Activated naive CD4-positive, alpha-beta T cell treated with anti-CD3 and anti-CD28 coated beads, Interleukin-2, amount 10 ng/mL, durations not matched to agents 7 days and 5 days (primary cell): Measurements from ENCODE around the gene PANX1.

Experiments used
- CTCF ChIA-PET: fragments of 350-600 bp; sonication (Branson Sonifier 250); formaldehyde crosslinking; loops from one replicate; lab custom pipeline; 2021; ENCODE audit warnings: antibody characterized with exemption; lab: Charles Lee
- DNase-seq: peaks from one replicate; pipeline ENCODE4 v3.0.0-alpha.2; 2020
- H3K27ac Mint-ChIP-seq: one replicate; pipeline ENCODE4 v1.8.0; 2021; ENCODE audit warnings: mild to moderate bottlenecking, moderate library complexity, mixed read lengths
- H3K27me3 Mint-ChIP-seq: one replicate; pipeline ENCODE4 v1.8.0; 2021; ENCODE audit warnings: mild to moderate bottlenecking, mixed read lengths
- H3K36me3 Mint-ChIP-seq: one replicate; pipeline ENCODE4 v1.8.0; 2021; ENCODE audit warnings: mixed read lengths
- H3K4me1 Mint-ChIP-seq: one replicate; pipeline ENCODE4 v1.8.0; 2021; ENCODE audit warnings: mixed read lengths
- H3K4me3 Mint-ChIP-seq: one replicate; pipeline ENCODE4 v1.8.0; 2021; ENCODE audit warnings: mild to moderate bottlenecking, moderate library complexity, mixed read lengths
- H3K9me3 Mint-ChIP-seq: one replicate; pipeline ENCODE4 v1.8.0; 2021; ENCODE audit warnings: mixed read lengths

Gene PANX1, protein sequence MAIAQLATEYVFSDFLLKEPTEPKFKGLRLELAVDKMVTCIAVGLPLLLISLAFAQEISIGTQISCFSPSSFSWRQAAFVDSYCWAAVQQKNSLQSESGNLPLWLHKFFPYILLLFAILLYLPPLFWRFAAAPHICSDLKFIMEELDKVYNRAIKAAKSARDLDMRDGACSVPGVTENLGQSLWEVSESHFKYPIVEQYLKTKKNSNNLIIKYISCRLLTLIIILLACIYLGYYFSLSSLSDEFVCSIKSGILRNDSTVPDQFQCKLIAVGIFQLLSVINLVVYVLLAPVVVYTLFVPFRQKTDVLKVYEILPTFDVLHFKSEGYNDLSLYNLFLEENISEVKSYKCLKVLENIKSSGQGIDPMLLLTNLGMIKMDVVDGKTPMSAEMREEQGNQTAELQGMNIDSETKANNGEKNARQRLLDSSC

DNA sequence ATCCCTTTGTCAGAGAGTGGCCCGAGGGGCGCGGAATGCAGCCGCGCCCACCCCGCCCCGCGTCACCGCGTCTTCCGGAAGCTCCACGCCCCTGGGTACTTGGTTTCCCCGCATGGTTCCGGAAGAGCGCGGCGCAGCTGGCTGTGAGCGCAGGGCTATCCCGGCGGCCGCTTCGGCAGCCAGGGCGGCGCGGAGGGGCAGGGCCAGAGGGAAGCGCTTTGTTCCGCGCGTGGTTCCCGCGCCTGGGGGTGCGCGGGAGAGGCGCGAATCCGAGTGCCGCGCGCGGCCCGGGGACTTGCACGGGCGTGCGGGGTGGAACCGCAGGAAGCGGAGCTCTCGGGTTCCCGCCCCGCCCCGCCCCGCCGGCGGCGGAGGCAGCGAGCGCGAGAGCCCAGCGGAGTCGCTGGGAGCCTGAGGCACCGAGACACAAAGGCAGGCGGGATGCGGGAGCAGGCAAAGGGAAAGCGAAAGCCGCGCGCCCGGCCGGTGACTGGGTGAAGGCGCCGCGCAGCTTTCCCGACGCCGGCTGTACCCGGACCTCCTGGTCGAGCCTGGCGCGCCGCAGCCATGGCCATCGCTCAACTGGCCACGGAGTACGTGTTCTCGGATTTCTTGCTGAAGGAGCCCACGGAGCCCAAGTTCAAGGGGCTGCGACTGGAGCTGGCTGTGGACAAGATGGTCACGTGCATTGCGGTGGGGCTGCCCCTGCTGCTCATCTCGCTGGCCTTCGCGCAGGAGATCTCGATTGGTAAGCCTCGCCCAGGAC, at the start of gene PANX1:
Gene PANX1, plus strand, starts transcription at position 96 of the 766 bp plus-strand sequence. Its CDS starts 472 bp downstream, at position 568.
- Mint-ChIP-seq H3K27me3 (peaks cover 4% of the 10 kb centered on the region), H3K36me3 (no peaks in the 10 kb centered on the region), H3K4me3 (no peak within 1 kb of the TSS), H3K9me3 (peaks cover 6% of the 10 kb centered on the region), H3K27ac (peak within 1 kb of the TSS; percentile 91), H3K4me1 (peaks cover 21% of the 10 kb centered on the region)
- CTCF ChIA-PET: interaction anchor here (0.8 to 1.3 kb wide), 2 partner anchors 9 to 55 kb away, joined by 3 read pairs; no protein-coding TSS in a partner anchor
- DNase-seq: peak; percentile 85

DNA sequence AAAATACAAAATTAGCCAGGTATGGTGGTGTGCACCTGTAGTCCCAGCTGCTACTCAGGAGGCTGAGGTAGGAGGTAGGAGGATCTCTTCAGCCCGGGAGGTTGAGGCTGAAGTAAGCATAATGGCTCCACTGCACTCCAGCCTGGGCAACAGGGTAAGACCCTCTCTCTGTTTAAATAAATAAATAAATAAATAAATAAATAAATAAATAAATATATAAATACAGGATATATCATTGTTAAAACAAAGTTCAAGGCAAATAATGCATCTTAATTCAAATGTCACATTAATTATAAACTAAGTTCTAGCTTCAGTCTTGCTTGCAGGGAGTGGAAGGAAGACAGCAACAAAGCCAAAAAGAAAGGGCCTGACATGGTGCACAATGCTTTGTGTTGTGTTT, 44.5 kb upstream of the PANX1 start:
- DNase-seq: no peak
- CTCF ChIA-PET: no interaction called here
- Mint-ChIP-seq H3K9me3 (no peaks in the 10 kb centered on the region), H3K36me3 (no peaks in the 10 kb centered on the region), H3K27ac (no peak overlapping the region), H3K4me3 (no peak overlapping the region), H3K27me3 (peaks cover 16% of the 10 kb centered on the region), H3K4me1 (no peaks in the 10 kb centered on the region)

DNA sequence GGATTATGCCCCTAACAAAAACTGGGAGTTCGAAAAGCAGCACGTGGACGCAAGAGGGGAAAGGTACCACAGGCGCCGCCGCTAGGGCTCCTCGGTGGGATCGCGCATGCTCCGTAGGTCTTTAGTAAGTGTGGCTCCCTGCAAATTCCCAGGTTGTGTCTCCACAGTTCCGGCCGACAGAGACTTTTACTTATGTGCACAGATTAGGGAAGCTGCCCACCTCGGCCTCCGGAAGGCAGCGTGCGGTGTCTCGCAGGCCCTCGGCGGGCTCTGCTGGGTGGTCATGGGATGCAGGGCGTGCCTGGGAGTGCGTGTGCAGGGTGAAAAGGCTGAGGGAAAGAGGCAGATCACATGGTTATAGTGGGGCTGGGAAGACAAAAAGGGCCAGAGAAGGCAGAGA, 39.7 kb upstream of the PANX1 start:
- Mint-ChIP-seq H3K27ac (no peak overlapping the region), H3K4me3 (no peak overlapping the region), H3K4me1 (no peaks in the 10 kb centered on the region), H3K27me3 (peaks cover 7% of the 10 kb centered on the region), H3K9me3 (no peaks in the 10 kb centered on the region), H3K36me3 (no peaks in the 10 kb centered on the region)
- no peak for DNase-seq
- CTCF ChIA-PET: no interaction called here

GRCh38 chr11:94089341-94089740, 39.3 kb upstream of the PANX1 start:
- no peaks in the 10 kb centered on the region for H3K36me3 Mint-ChIP-seq
- no peak overlapping the region for H3K27ac Mint-ChIP-seq
- CTCF ChIA-PET: no interaction called here
- no peaks in the 10 kb centered on the region for H3K9me3 Mint-ChIP-seq
- no peak overlapping the region for H3K4me3 Mint-ChIP-seq
- H3K27me3 Mint-ChIP-seq: peaks cover 7% of the 10 kb centered on the region
- DNase-seq: no peak
- no peaks in the 10 kb centered on the region for H3K4me1 Mint-ChIP-seq

DNA sequence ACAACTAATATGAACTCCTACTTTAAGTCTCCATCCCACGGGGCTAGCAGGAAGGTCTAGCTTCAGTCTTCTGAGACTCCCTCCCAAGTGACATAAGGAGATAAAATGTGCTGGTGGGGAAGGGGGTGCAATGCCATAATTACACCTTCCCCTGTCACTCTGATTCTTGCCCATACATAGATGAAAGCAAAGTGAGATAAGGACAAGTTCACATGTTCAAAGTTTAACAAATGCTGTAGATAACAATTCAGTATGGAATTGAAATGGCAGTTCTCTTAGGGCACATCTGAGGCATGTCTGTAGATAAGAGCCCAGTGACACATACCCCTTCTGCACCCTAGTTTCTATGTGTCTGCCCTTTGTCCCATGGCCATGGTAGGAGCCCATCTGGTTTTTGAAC, 38.2 kb upstream of the PANX1 start:
- DNase-seq: no peak
- Mint-ChIP-seq H3K36me3 (no peaks in the 10 kb centered on the region), H3K4me3 (no peak overlapping the region), H3K27me3 (peaks cover 7% of the 10 kb centered on the region), H3K27ac (no peak overlapping the region), H3K9me3 (no peaks in the 10 kb centered on the region), H3K4me1 (no peaks in the 10 kb centered on the region)
- CTCF ChIA-PET: no interaction called here

GRCh38 chr11:94091091-94091490, 37.5 kb upstream of the PANX1 start:
- no peak for DNase-seq
- CTCF ChIA-PET: no interaction called here
- Mint-ChIP-seq H3K4me3 (no peak overlapping the region), H3K4me1 (no peaks in the 10 kb centered on the region), H3K36me3 (no peaks in the 10 kb centered on the region), H3K9me3 (no peaks in the 10 kb centered on the region), H3K27ac (no peak overlapping the region), H3K27me3 (peaks cover 5% of the 10 kb centered on the region)

GRCh38 chr11:94100253-94100652, 28.4 kb upstream of the PANX1 start:
- DNase-seq: no peak
- no peaks in the 10 kb centered on the region for H3K4me1 Mint-ChIP-seq
- no peak overlapping the region for H3K4me3 Mint-ChIP-seq
- CTCF ChIA-PET: no interaction called here
- no peaks in the 10 kb centered on the region for H3K27me3 Mint-ChIP-seq
- H3K27ac Mint-ChIP-seq: no peak overlapping the region
- H3K36me3 Mint-ChIP-seq: no peaks in the 10 kb centered on the region
- no peaks in the 10 kb centered on the region for H3K9me3 Mint-ChIP-seq

DNA sequence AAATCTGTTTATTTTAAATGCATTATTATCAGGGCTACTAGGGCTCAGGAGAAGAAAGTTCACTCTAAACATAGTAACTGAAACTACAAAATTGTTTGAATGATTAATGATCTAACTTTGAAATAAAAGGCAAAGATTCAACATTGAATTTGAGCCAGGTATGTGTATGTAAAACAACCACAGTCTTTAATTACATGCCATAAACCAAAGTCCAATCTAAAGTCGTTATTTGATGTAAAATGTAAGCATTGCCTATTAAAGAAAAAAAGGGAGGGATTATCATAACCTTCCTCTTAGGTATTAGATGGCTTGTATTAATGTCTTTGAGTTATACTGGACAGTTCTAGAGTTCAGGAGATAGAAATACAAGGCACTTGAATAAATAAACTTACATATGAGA, 25.2 kb upstream of the PANX1 start:
- H3K4me3 Mint-ChIP-seq: no peak overlapping the region
- H3K4me1 Mint-ChIP-seq: no peaks in the 10 kb centered on the region
- H3K27ac Mint-ChIP-seq: no peak overlapping the region
- no peaks in the 10 kb centered on the region for H3K36me3 Mint-ChIP-seq
- peaks cover 3% of the 10 kb centered on the region for H3K27me3 Mint-ChIP-seq
- no peaks in the 10 kb centered on the region for H3K9me3 Mint-ChIP-seq
- CTCF ChIA-PET: no interaction called here
- DNase-seq: no peak

DNA sequence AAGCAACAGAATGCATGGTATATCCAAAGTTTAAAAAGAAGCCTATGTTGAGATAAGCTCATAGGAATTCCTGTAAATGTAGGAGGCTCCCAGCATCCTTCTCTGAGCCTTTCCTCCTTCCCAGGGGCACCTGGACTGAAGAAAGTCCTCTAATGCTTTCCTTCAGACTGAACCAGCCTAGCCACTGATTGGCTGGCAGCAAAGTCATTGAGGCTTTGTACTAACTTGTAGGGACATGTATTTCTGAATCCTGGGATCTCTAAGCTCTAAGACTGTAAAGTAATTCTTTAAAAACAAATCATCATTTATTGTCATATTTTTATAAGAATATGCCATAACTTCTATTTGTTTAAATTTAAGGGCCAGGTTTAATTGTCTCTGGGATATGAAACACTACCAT, 23.9 kb upstream of the PANX1 start:
- CTCF ChIA-PET: no interaction called here
- H3K36me3 Mint-ChIP-seq: no peaks in the 10 kb centered on the region
- no peaks in the 10 kb centered on the region for H3K4me1 Mint-ChIP-seq
- DNase-seq: no peak
- peaks cover 3% of the 10 kb centered on the region for H3K27me3 Mint-ChIP-seq
- H3K4me3 Mint-ChIP-seq: no peak overlapping the region
- H3K27ac Mint-ChIP-seq: no peak overlapping the region
- H3K9me3 Mint-ChIP-seq: no peaks in the 10 kb centered on the region

DNA sequence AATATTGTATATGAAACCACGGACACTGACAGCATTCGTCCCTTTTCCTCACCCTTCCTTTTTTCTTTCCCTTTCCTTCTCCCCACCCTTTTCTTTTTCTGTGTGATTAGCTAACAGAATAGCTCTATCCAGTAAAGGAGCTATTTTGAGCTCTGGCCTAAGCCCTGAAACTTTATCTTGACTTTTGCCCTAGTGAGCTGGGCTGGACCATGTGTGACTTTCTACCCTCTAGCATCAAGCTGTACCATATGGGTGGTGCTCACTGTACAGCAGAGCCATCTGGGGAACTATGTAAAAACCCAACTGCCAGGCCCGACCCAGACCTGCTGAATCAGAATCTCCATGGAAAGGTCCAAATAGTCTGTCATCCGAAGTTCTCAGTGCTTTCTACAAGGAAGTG, 21.9 kb upstream of the PANX1 start:
- Mint-ChIP-seq H3K27ac (no peak overlapping the region), H3K4me3 (no peak overlapping the region), H3K4me1 (no peaks in the 10 kb centered on the region), H3K9me3 (no peaks in the 10 kb centered on the region), H3K27me3 (peaks cover 16% of the 10 kb centered on the region), H3K36me3 (no peaks in the 10 kb centered on the region)
- no peak for DNase-seq
- CTCF ChIA-PET: no interaction called here

DNA sequence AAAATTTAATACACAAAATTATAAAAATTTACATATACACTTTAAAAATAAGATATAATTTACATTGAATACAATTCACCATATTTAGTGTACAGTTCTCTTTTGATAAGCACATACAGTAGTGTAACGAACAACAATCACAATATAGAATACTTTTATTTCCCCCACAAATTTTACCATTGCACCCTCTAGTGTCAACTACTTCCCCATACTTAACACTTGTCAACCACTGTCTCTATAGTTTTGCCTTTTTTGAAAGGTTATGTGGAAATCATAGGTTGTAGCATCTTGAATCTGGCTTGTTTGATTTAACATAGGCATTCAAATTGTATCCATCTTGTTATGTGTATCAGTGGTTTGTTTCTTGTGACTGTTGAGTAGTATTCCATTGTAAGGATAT, 21.3 kb upstream of the PANX1 start:
- Mint-ChIP-seq H3K27me3 (peaks cover 17% of the 10 kb centered on the region), H3K4me1 (no peaks in the 10 kb centered on the region), H3K4me3 (no peak overlapping the region), H3K36me3 (no peaks in the 10 kb centered on the region), H3K9me3 (no peaks in the 10 kb centered on the region), H3K27ac (no peak overlapping the region)
- CTCF ChIA-PET: no interaction called here
- no peak for DNase-seq

- H3K4me1 Mint-ChIP-seq: no peaks in the 10 kb centered on the region
- no peak overlapping the region for H3K4me3 Mint-ChIP-seq
- DNase-seq: no peak
- no peaks in the 10 kb centered on the region for H3K9me3 Mint-ChIP-seq
- H3K27me3 Mint-ChIP-seq: peaks cover 17% of the 10 kb centered on the region
- no peaks in the 10 kb centered on the region for H3K36me3 Mint-ChIP-seq
- H3K27ac Mint-ChIP-seq: no peak overlapping the region
- CTCF ChIA-PET: no interaction called here
These were observed 17.4 kb upstream of the PANX1 start for GRCh38 chr11:94111241-94111640.

DNA sequence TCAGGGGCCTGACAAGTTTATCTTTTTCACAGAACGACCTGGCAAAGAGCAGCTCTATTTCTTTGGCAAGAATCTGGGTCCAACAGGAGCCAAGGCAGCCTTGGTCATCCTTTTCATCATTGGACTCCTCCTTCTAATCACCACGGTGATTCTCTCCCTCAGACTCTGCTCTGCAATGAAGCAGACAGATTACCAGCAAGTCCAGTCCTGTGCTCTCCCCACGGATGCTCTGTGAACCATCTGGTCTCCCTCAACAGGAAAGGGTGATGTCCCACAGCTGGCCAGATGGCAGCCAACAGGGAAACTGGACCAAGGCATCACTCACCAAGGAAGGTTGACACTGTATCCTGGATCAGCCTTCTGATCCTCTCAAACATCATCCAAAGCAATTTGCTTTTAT, 17.0 kb upstream of the PANX1 start:
- no peaks in the 10 kb centered on the region for H3K36me3 Mint-ChIP-seq
- H3K9me3 Mint-ChIP-seq: no peaks in the 10 kb centered on the region
- H3K27me3 Mint-ChIP-seq: peaks cover 15% of the 10 kb centered on the region
- DNase-seq: no peak
- H3K27ac Mint-ChIP-seq: no peak overlapping the region
- CTCF ChIA-PET: no interaction called here
- no peaks in the 10 kb centered on the region for H3K4me1 Mint-ChIP-seq
- H3K4me3 Mint-ChIP-seq: no peak overlapping the region

DNA sequence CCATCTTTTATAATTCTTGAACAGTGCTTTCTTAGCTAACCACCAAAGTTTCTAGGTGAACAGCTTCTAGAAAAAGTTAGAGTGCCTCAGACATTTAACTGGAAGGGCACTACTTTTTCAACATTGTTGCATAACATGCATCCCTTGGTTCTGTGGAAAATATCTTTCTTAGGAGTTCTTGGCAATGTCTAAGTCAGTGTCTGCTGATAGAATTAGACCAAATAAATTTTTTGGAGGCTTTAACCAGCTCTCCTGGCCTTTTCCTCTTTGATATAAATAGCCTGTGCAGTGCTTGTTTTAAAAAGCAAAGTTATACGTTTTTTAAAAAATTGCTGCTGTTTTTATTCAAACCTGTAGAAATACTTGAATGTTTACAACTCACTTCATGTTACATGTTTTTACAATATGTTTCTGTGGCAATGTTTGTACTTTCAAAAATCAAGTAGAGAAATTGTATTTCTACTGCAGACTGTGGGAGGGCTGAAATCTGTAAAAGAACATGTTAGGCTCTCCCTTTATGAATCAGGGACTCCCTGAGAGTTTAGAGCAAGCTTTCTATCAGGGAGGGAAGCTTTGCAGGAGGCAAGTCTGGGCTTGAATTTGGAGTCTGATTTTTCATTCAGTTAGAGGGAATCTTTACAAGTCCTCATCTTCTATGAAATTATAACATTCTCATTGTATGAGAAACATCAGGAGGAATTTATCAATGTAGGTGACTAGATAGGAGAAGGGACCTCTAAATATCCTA, 16.3 kb upstream of the PANX1 start:
- H3K4me1 Mint-ChIP-seq: no peaks in the 10 kb centered on the region
- H3K9me3 Mint-ChIP-seq: no peaks in the 10 kb centered on the region
- CTCF ChIA-PET: no interaction called here
- no peak for DNase-seq
- peaks cover 13% of the 10 kb centered on the region for H3K27me3 Mint-ChIP-seq
- H3K4me3 Mint-ChIP-seq: no peak overlapping the region
- H3K27ac Mint-ChIP-seq: no peak overlapping the region
- no peaks in the 10 kb centered on the region for H3K36me3 Mint-ChIP-seq
